Fibroblast of lung (primary cell): ENCODE data around the gene SPOCD1. TPM values are rescaled to one million over a fixed set of nuclear protein-coding genes. Genes with fewer than 3 reads are reported as not detected.
A peak's percentile ranks its signal among the peaks of the same experiment; 100 is the strongest.

Experiments used
- DNase-seq, 2 donors: peaks; one replicate each; pipeline versions ENCODE4 v3.0.0 to v3.0.0-alpha.2; 2010; ENCODE audit warnings: low read depth in 2 of 2
- H2AFZ ChIP-seq: 2 replicates; pipeline ENCODE4 v1.5.1; 2012; ENCODE audit warnings: low read length, control low read depth, inconsistent platforms
- H3K27ac ChIP-seq: 2 replicates; pipeline ENCODE4 v1.5.1; 2011; ENCODE audit warnings: low read length, control low read depth; ENCODE audit not compliant: insufficient read depth
- H3K27me3 ChIP-seq: 2 replicates; pipeline ENCODE4 v1.5.1; 2011; ENCODE audit warnings: mild to moderate bottlenecking, low read length; ENCODE audit not compliant: control insufficient read depth, insufficient read depth
- H3K36me3 ChIP-seq: 2 replicates; pipeline ENCODE4 v1.5.1; 2011; ENCODE audit warnings: low read length; ENCODE audit not compliant: control insufficient read depth, insufficient read depth
- H3K4me1 ChIP-seq: 2 replicates; pipeline ENCODE4 v1.5.1; 2011; ENCODE audit warnings: low read length; ENCODE audit not compliant: control insufficient read depth, insufficient read depth; ENCODE audit errors: extremely low read depth
- H3K4me2 ChIP-seq: 2 replicates; pipeline ENCODE4 v1.5.1; 2011; ENCODE audit warnings: low read length, control low read depth; ENCODE audit not compliant: insufficient read depth; ENCODE audit errors: extremely low read depth
- H3K4me3 ChIP-seq, 4 experiments: fragments of 200-600 bp in 1 of 4; sonication (generic) in 1 of 4; replicated peaks in 1 of 4; 2 replicates each; pipeline ENCODE4 v1.5.1; 2011 to 2016; ENCODE audit warnings: low read length in 4 of 4, low read depth in 3 of 4, mild to moderate bottlenecking in 3 of 4, control low read depth in 2 of 4, inconsistent platforms in 1 of 4, mixed read lengths in 1 of 4; ENCODE audit not compliant: insufficient read depth in 1 of 4; ENCODE audit errors: control extremely low read depth in 1 of 4
- H3K79me2 ChIP-seq: 2 replicates; pipeline ENCODE4 v1.5.1; 2012; ENCODE audit warnings: mild to moderate bottlenecking, low read length, inconsistent platforms; ENCODE audit not compliant: control insufficient read depth, insufficient read depth
- H3K9ac ChIP-seq: 2 replicates; pipeline ENCODE4 v1.5.1; 2011; ENCODE audit warnings: mild to moderate bottlenecking, low read length, control low read depth; ENCODE audit not compliant: insufficient read depth
- H3K9me3 ChIP-seq: 2 replicates; pipeline ENCODE4 v1.5.1; 2012; ENCODE audit warnings: low read depth, low read length; ENCODE audit not compliant: control insufficient read depth, insufficient read depth
- H4K20me1 ChIP-seq: 2 replicates; pipeline ENCODE4 v1.5.1; 2011; ENCODE audit warnings: low read length; ENCODE audit not compliant: control insufficient read depth, insufficient read depth; ENCODE audit errors: extremely low read depth
- CTCF ChIP-seq, 2 donors: IDR thresholded peaks in 1 of 2; conservative IDR thresholded peaks in 1 of 2; 1 replicate in 1 of 2; 2 replicates in 1 of 2; pipeline ENCODE4 v1.5.1; 2011 to 2012; ENCODE audit warnings: low read length in 2 of 2, control low read depth in 1 of 2, inconsistent platforms in 1 of 2, low read depth in 1 of 2, mild to moderate bottlenecking in 1 of 2
- EZH2 ChIP-seq: IDR thresholded peaks from 2 replicates; pipeline ENCODE4 v1.5.1; 2012; ENCODE audit warnings: low read length, control low read depth, mild to moderate bottlenecking; ENCODE audit errors: missing control alignments
- polyA plus RNA-seq, 2 donors: library from polyadenylated mRNA; depleted of rRNA in 1 of 2; stranded (reverse) in 1 of 2; unstranded in 1 of 2; fragments of >200 nt; gene quantifications; 2 replicates each; pipeline ENCODE4 v1.2.1, GENCODE V29; 2011 to 2012; ENCODE audit warnings: missing spikeins in 1 of 2
- total RNA-seq: library from RNA; depleted of rRNA; stranded (reverse); fragments of >200 nt; gene quantifications from 2 replicates; pipeline ENCODE4 v1.2.1, GENCODE V29; 2014

The SPOCD1 gene
- total and polyA plus RNA-seq, 2 donors (not counting 1 experiment from before 2014, with no cell fraction given): 47.2 to 55.4 TPM

GRCh38 chr1:31753707-31754349 lies 62.0 kb downstream of the SPOCD1 start:
- H3K4me1 ChIP-seq: peaks cover 16% of the 10 kb centered on the region
- no peaks in the 10 kb centered on the region for H3K27me3 ChIP-seq
- H3K27ac ChIP-seq: no peak overlapping the region
- H2AFZ ChIP-seq: no peak overlapping the region
- no peak overlapping the region for H3K4me3 ChIP-seq
- H3K9ac ChIP-seq: no peak overlapping the region
- H4K20me1 ChIP-seq: no peaks in the 10 kb centered on the region
- no peaks in the 10 kb centered on the region for H3K9me3 ChIP-seq
- DNase-seq: peak in 1 of 2 donors; percentile 81
- TF ChIP-seq EZH2 (no peak), CTCF (conservative IDR thresholded peaks at IDR 0.05 in 1 of 2, IDR thresholded peaks at IDR 0.05 in 1 of 2; ENCODE audit: low read depth in 1 of 2, low read length in 2 of 2) (no peak)
- no peak overlapping the region for H3K4me2 ChIP-seq
- no peaks in the 10 kb centered on the region for H3K36me3 ChIP-seq
- no peaks in the 10 kb centered on the region for H3K79me2 ChIP-seq

- H3K9ac ChIP-seq: no peak overlapping the region
- no peak for DNase-seq
- TF ChIP-seq CTCF (conservative IDR thresholded peaks at IDR 0.05 in 1 of 2, IDR thresholded peaks at IDR 0.05 in 1 of 2; ENCODE audit: low read depth in 1 of 2, low read length in 2 of 2) (no peak), EZH2 (no peak)
- H4K20me1 ChIP-seq: no peaks in the 10 kb centered on the region
- H3K4me3 ChIP-seq: no peak overlapping the region
- no peak overlapping the region for H3K4me2 ChIP-seq
- no peak overlapping the region for H3K27ac ChIP-seq
- H3K27me3 ChIP-seq: no peaks in the 10 kb centered on the region
- H3K79me2 ChIP-seq: no peaks in the 10 kb centered on the region
- H3K36me3 ChIP-seq: no peaks in the 10 kb centered on the region
- H3K4me1 ChIP-seq: peaks cover 16% of the 10 kb centered on the region
- no peak overlapping the region for H2AFZ ChIP-seq
- H3K9me3 ChIP-seq: no peaks in the 10 kb centered on the region
Measured at GRCh38 chr1:31752952-31753475, 62.8 kb downstream of the SPOCD1 start.

- no peak overlapping the region for H3K4me2 ChIP-seq
- H3K27ac ChIP-seq: no peak overlapping the region
- H3K27me3 ChIP-seq: no peaks in the 10 kb centered on the region
- H3K4me1 ChIP-seq: peaks cover 16% of the 10 kb centered on the region
- no peak for TF ChIP-seq CTCF (conservative IDR thresholded peaks at IDR 0.05 in 1 of 2, IDR thresholded peaks at IDR 0.05 in 1 of 2; ENCODE audit: low read depth in 1 of 2, low read length in 2 of 2)
- TF ChIP-seq EZH2: no peak
- no peaks in the 10 kb centered on the region for H4K20me1 ChIP-seq
- H3K9ac ChIP-seq: no peak overlapping the region
- no peaks in the 10 kb centered on the region for H3K36me3 ChIP-seq
- DNase-seq: no peak
- no peak overlapping the region for H2AFZ ChIP-seq
- H3K79me2 ChIP-seq: no peaks in the 10 kb centered on the region
- H3K9me3 ChIP-seq: no peaks in the 10 kb centered on the region
- no peak overlapping the region for H3K4me3 ChIP-seq
Measured at GRCh38 chr1:31752258-31752657, 63.6 kb downstream of the SPOCD1 start.
